ENCODE results near the gene PARP6. TPM values are rescaled to one million over a fixed set of nuclear protein-coding genes. Genes with fewer than 3 reads are reported as not detected.

The PARP6 gene
- total RNA-seq, 6 experiments from 2014 or later: 7.9 to 23.0 (median 13.1) TPM

DNA sequence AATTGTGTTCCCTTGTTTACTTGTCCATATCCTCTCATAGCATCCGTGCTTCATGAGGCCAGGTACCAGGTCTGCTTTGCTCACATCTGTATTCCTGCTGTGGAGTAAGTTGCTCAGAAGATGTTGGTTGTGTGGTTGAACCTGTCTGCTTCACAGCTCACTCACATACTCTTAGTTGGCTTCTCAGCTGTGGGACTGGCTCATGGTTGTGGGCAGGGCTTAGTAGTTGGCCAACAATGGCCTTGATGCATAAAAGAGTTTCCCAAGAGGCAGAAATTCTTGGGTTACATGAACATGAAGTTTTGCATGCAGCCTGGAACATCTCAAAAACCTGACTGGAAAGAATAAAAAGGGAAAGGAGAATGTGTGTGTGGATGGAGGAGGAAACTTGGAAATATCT is 30.6 kb upstream of the PARP6 start:
- 50% methylated on average over 1 of the region's 1 CpG for WGBS (ENCODE audit: insufficient coverage, low coverage, low lambda C conversion rate, missing lambda C conversion rate)
- intact Hi-C loops (cut with DNase I): no loop called here
- Histone ChIP-seq H3K4me3 (no peak overlapping the region), H3K9me3 (no peaks in the 10 kb centered on the region), H3K27me3 (no peaks in the 10 kb centered on the region), H3K36me3 (no peaks in the 10 kb centered on the region), H3K27ac (no peak overlapping the region), H3K4me1 (no peaks in the 10 kb centered on the region)
- DNase-seq: peak in 1 of 3 donors; percentile 6
- ATAC-seq: no peak
- no peak for TF ChIP-seq POLR2A (IDR thresholded peaks at IDR 0.05)

- Histone ChIP-seq H3K27ac (no peak overlapping the region), H3K27me3 (no peaks in the 10 kb centered on the region), H3K9me3 (no peaks in the 10 kb centered on the region), H3K4me1 (no peaks in the 10 kb centered on the region), H3K36me3 (no peaks in the 10 kb centered on the region), H3K4me3 (no peak overlapping the region)
- TF ChIP-seq POLR2A (IDR thresholded peaks at IDR 0.05) (no peak), CTCF (IDR thresholded peaks at IDR 0.05) (no peak)
- intact Hi-C loops (cut with DNase I): loop anchor here (10.0 kb wide), 2 partner anchors 85 to 95 kb away; partner anchors contain the start of gene GRAMD2A (in 1 of the 2)
- no CpG with 5 or more reads among the region's 52 CpGs for WGBS (ENCODE audit: insufficient coverage, low coverage, low lambda C conversion rate, missing lambda C conversion rate)
- DNase-seq (no peak), ATAC-seq (peak in 1 of 4 donors; percentile 7)
Observed at GRCh38 chr15:72289597-72290325, 17.4 kb upstream of the PARP6 start.

- no peaks in the 10 kb centered on the region for H3K9me3 ChIP-seq
- no peaks in the 10 kb centered on the region for H3K36me3 ChIP-seq
- H3K4me1 ChIP-seq: no peaks in the 10 kb centered on the region
- H3K27ac ChIP-seq: no peak overlapping the region
- H3K4me3 ChIP-seq: no peak overlapping the region
- WGBS (ENCODE audit: insufficient coverage, low coverage, low lambda C conversion rate, missing lambda C conversion rate): 95% methylated on average over 9 of the region's 49 CpGs
- TF ChIP-seq POLR2A (IDR thresholded peaks at IDR 0.05): no peak
- TF ChIP-seq CTCF (IDR thresholded peaks at IDR 0.05): no peak
- intact Hi-C loops (cut with DNase I): loop anchor here (10.0 kb wide), 2 partner anchors 84 to 94 kb away; partner anchors contain the start of gene GRAMD2A (in 1 of the 2)
- no peak for DNase-seq
- H3K27me3 ChIP-seq: no peaks in the 10 kb centered on the region
- no peak for ATAC-seq
Observed at GRCh38 chr15:72288796-72289596, 16.6 kb upstream of the PARP6 start.

DNA sequence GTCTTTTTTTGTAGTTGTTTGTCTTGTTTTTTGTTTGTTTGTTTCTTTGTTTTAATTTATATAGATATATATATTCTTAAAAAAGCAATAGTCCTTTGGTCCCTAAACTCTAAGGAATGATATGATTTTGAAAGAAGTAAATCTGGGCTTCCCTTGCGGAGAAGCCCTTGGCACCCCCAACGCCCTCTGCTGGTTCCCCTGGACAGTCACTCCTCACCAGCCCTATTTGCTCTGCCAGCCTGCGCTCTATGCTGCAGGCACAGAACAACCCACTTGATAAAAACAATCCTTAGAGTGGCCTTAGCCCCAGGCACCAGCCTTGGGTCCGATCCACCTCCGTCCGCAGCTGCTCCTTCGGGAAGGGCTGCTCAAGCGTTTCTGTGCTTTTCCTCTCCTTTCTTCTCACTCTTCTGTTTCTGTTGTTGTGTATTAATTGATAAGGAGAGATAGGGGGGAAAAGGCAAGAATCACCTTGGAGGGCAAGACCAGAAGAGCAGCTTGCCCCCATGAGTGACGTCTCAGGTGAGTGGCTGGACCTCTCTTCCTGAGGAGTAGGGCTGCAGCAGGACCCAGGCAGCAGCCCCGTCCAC is 13.7 kb upstream of the PARP6 start:
- no peaks in the 10 kb centered on the region for H3K27me3 ChIP-seq
- H3K27ac ChIP-seq: no peak overlapping the region
- intact Hi-C loops (cut with DNase I): loop anchor here (10.0 kb wide), 2 partner anchors 81 to 91 kb away; partner anchors contain the start of gene GRAMD2A (in 1 of the 2)
- ATAC-seq (peak; percentile 73 to 87 (median 84)), DNase-seq (peak in 2 of 3 donors; percentile 60 to 68)
- H3K36me3 ChIP-seq: no peaks in the 10 kb centered on the region
- peaks cover 0 to 5% (median 2%) of the 10 kb centered on the region in 4 donors for H3K4me1 ChIP-seq
- no peak overlapping the region for H3K4me3 ChIP-seq
- 51% methylated on average over 9 of the region's 10 CpGs for WGBS (ENCODE audit: insufficient coverage, low coverage, low lambda C conversion rate, missing lambda C conversion rate)
- TF ChIP-seq POLR2A (IDR thresholded peaks at IDR 0.05) (no peak), CTCF (IDR thresholded peaks at IDR 0.05) (peak; percentile 36 to 71 (median 64))
- no peaks in the 10 kb centered on the region for H3K9me3 ChIP-seq

Data from right lobe of liver (tissue), 6 donors.